Immature natural killer cell (primary cell): Measurements from ENCODE around the gene MAP4K4. TPM values are rescaled to one million over a fixed set of nuclear protein-coding genes. Genes with fewer than 3 reads are reported as not detected.

Experiments used
- DNase-seq, 3 donors: peaks; one replicate each; pipeline ENCODE4 v3.0.0; 2022; ENCODE audit warnings: mixed read lengths in 1 of 3
- H3K27ac Mint-ChIP-seq, 6 donors: one replicate each; pipeline ENCODE4 v1.8.0; 2020; ENCODE audit warnings: mixed read lengths in 6 of 6, mild to moderate bottlenecking in 5 of 6, inconsistent platforms in 4 of 6, moderate library complexity in 3 of 6
- H3K27me3 Mint-ChIP-seq, 3 donors: one replicate each; pipeline ENCODE4 v1.8.0; 2020 to 2021; ENCODE audit warnings: low read depth in 3 of 3, mild to moderate bottlenecking in 3 of 3, mixed read lengths in 3 of 3, moderate library complexity in 3 of 3, inconsistent platforms in 1 of 3
- H3K36me3 Mint-ChIP-seq, 3 donors: one replicate each; pipeline ENCODE4 v1.8.0; 2020; ENCODE audit warnings: mixed read lengths in 3 of 3, inconsistent platforms in 2 of 3, mild to moderate bottlenecking in 2 of 3
- H3K4me1 Mint-ChIP-seq, 2 donors: one replicate each; pipeline ENCODE4 v1.8.0; 2020; ENCODE audit warnings: inconsistent platforms in 2 of 2, mild to moderate bottlenecking in 2 of 2, mixed read lengths in 2 of 2, moderate library complexity in 1 of 2
- H3K4me3 Mint-ChIP-seq, 5 donors: one replicate each; pipeline ENCODE4 v1.8.0; 2020; ENCODE audit warnings: mild to moderate bottlenecking in 5 of 5, mixed read lengths in 5 of 5, inconsistent platforms in 3 of 5, moderate library complexity in 3 of 5
- H3K9me3 Mint-ChIP-seq, 6 donors: one replicate each; pipeline ENCODE4 v1.8.0; 2020; ENCODE audit warnings: mild to moderate bottlenecking in 6 of 6, mixed read lengths in 6 of 6, inconsistent platforms in 4 of 6, moderate library complexity in 3 of 6
- polyA plus RNA-seq, 3 donors: library from polyadenylated mRNA; unstranded; fragments of 300-500 nt; fragmentation: Illumina TruSeq; gene quantifications; one replicate each; pipeline ENCODE4 v1.2.3, GENCODE V29; 2021

MAP4K4 gene
- polyA plus RNA-seq, 3 donors from 2014 or later: 2.1 to 4.6 (median 3.4) TPM

DNA sequence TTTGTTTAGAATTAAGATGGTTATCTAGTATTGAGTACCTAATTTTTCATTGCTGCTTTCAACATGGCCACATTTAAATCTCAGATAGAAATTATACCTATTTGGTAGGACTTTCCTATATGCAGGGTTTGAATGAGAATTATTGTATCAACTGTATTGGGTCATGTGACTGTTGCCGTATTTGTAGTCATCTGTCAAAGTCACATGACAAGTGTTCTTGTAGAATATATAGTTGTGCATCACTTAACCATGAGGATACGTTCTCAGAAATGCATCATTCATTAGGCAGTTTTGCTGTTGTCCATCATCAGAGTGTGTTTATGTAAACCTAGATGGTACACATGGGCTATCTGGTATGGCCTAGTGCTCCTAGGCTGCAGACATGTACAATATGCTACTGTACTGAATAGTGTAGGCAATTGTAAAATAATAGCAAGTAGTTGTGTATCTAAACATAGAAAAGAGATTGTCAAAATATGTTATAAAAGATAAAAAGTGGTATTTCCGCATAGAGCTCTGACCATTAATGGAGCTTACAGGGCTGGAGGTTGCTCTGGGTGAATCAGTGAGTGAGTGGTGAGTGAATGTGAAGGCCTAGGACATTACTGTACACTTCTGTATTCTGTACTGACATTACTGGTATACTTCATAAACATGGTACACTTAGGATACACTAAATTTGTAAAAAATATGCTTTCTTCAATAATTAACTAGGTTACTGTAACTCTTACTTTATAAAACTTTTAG, 123.7 kb downstream of the MAP4K4 start:
- H3K4me3 Mint-ChIP-seq: no peak overlapping the region
- H3K27ac Mint-ChIP-seq: peak overlapping the region in 1 of 6 donors; percentile 15
- no peaks in the 10 kb centered on the region for H3K27me3 Mint-ChIP-seq
- H3K36me3 Mint-ChIP-seq: peaks cover 0 to 3% (median 0%) of the 10 kb centered on the region in 3 donors
- H3K9me3 Mint-ChIP-seq: no peaks in the 10 kb centered on the region
- H3K4me1 Mint-ChIP-seq: peaks cover 33 to 54% of the 10 kb centered on the region in 2 donors
- DNase-seq: no peak

DNA sequence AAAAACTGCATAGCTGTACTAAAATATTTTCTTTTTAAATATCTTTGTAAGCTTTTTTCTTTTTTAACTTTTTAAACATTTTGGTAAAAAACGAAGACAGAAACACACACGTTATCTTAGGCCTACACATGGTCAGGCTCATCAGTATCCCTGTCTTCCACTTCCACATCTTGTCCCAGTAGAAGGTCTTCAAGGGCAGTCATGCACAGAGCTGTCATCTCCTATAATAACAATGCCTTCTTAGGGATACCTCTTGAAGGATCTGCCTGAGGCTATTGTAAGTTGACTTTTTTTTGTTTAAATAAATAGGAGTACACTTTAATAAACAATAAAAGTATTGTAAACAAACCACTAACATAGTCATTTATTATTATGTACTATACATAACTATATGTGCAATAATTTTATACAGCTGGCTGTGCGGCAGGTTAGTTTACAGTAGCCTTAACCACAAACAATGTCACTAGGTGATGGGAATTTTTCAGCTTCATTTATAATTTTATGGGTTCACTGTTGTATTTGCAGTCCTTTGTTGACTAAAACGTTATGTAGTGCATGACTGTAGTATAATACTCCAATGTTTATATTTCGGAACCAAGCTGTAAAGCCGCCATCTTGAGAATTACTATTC, 124.4 kb downstream of the MAP4K4 start:
- no peak overlapping the region for H3K4me3 Mint-ChIP-seq
- H3K27ac Mint-ChIP-seq: no peak overlapping the region
- no peak for DNase-seq
- H3K27me3 Mint-ChIP-seq: no peaks in the 10 kb centered on the region
- no peaks in the 10 kb centered on the region for H3K9me3 Mint-ChIP-seq
- H3K36me3 Mint-ChIP-seq: peaks cover 0 to 3% (median 3%) of the 10 kb centered on the region in 3 donors
- peaks cover 37 to 54% of the 10 kb centered on the region in 2 donors for H3K4me1 Mint-ChIP-seq

DNA sequence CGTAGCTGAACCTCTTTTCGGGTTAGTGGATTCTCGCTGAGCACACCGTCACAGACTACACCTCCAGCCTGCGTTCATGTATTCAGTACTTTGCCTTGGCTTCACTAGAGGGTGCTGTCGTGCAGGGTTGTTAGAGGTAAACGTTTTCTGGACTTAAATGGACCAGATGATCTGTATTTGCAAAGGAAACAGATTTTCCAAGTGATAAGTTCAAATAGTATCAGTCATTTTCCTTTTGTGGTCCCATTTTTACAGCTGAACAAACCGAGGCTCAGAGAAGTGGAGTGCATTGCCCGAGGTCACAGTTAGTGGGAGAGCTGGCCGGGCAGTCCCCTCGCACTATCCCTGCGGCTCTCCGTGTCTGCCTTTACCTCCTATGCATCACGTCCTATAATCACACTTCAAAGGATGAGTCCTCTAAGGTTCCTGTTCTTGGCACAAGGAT, 125.9 kb downstream of the MAP4K4 start:
- H3K4me3 Mint-ChIP-seq: peak overlapping the region in 2 of 5 donors; percentile 38 to 41
- no peaks in the 10 kb centered on the region for H3K27me3 Mint-ChIP-seq
- H3K4me1 Mint-ChIP-seq: peaks cover 46 to 54% of the 10 kb centered on the region in 2 donors
- H3K36me3 Mint-ChIP-seq: peaks cover 0 to 9% (median 3%) of the 10 kb centered on the region in 3 donors
- DNase-seq: peak; percentile 44 to 60 (median 47)
- no peaks in the 10 kb centered on the region for H3K9me3 Mint-ChIP-seq
- peak overlapping the region in 1 of 6 donors; percentile 50 for H3K27ac Mint-ChIP-seq

DNA sequence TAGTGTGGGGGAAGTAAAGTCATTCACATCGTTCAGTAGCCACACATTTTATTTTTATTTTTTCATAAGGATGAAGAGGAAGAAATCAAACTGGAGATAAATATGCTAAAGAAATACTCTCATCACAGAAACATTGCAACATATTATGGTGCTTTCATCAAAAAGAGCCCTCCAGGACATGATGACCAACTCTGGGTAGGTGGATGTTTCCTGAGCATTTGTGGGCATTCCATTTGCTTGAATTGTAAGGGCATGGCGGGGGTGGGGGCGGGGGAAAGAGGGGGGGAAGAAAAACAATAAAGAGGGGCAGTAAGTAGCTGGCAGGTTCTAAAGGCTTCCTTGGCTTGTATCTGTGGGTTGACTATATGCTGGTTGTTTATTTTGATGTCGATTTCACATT, 126.4 kb downstream of the MAP4K4 start:
- Mint-ChIP-seq H3K27me3 (no peaks in the 10 kb centered on the region), H3K4me1 (peaks cover 47 to 54% of the 10 kb centered on the region in 2 donors), H3K36me3 (peaks cover 0 to 9% (median 3%) of the 10 kb centered on the region in 3 donors), H3K4me3 (peak overlapping the region in 1 of 5 donors; percentile 38), H3K9me3 (no peaks in the 10 kb centered on the region), H3K27ac (no peak overlapping the region)
- no peak for DNase-seq

DNA sequence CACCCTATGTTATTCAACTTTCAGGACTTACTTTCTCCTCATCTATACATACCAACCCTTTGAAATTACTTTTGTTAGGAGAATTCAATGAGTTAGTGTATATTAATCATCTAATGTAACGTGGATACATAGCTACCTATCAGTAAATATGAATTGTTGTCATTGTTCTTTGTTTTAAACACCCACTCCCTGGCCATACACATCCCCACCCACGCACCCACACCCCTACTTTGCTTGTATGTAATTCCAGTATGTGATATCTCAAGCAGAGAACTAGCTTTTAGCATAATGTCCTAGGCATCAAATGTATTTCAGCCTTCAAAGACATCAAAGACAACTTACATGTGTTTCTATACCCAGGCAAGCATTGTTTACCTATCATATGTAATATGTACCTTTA, 129.2 kb downstream of the MAP4K4 start:
- peaks cover 12 to 24% (median 15%) of the 10 kb centered on the region in 3 donors for H3K36me3 Mint-ChIP-seq

DNA sequence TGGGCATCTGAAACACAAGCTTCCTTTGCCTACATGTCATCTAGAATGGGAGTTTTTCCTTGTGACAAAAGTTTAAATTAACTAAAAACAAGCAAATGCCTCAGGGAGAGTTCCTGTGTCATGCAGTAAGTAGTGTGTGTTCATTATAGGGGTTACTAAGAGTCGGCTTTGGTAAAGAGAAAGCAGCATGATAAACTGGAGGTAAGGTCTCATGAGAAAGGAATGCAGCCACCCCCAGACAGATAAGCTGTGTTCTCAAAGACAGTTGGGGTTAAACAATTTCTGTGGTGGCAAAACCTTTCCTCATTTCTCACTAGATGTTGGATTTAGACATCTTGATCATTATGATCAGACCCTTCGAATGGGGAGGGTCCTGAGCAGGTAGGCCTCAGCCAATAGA, 129.7 kb downstream of the MAP4K4 start:
- Mint-ChIP-seq H3K9me3 (no peaks in the 10 kb centered on the region), H3K4me3 (peak overlapping the region in 2 of 5 donors; percentile 17 to 30), H3K27ac (no peak overlapping the region), H3K4me1 (peaks cover 59 to 67% of the 10 kb centered on the region in 2 donors), H3K27me3 (peaks cover 0 to 5% (median 0%) of the 10 kb centered on the region in 3 donors), H3K36me3 (peaks cover 12 to 24% (median 15%) of the 10 kb centered on the region in 3 donors)
- no peak for DNase-seq

More for the DNA sequence above, 129.2 kb downstream of the MAP4K4 start:
- DNase-seq: no peak
- peaks cover 59 to 67% of the 10 kb centered on the region in 2 donors for H3K4me1 Mint-ChIP-seq
- H3K27me3 Mint-ChIP-seq: peaks cover 0 to 5% (median 0%) of the 10 kb centered on the region in 3 donors
- no peaks in the 10 kb centered on the region for H3K9me3 Mint-ChIP-seq
- no peak overlapping the region for H3K4me3 Mint-ChIP-seq
- no peak overlapping the region for H3K27ac Mint-ChIP-seq

DNA sequence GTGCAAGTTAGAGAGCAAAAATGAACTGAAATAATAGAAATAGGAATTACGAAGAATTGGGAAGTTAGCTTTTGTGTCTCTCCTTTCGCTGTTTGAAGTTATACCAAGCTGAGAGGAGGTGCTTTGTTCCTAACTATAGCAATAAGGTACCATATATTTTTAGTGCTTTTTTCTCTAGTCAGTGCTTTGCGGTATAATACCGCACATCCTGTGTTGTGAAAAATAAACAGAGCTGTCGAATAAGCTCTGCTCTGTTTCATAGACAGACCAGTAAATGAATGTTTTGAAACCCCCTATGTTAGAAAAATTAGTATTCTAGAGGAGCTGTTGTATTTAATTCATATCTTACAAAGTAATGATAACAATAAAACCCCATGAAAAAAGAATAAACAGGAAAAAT, 130.8 kb downstream of the MAP4K4 start:
- Mint-ChIP-seq H3K27me3 (peaks cover 0 to 5% (median 0%) of the 10 kb centered on the region in 3 donors), H3K4me1 (peaks cover 54 to 60% of the 10 kb centered on the region in 2 donors), H3K36me3 (peaks cover 12 to 24% (median 15%) of the 10 kb centered on the region in 3 donors), H3K9me3 (no peaks in the 10 kb centered on the region), H3K4me3 (peak overlapping the region; percentile 36 to 70 (median 68)), H3K27ac (peak overlapping the region; percentile 18 to 65 (median 48))
- peak; percentile 39 to 55 (median 42) for DNase-seq

DNA sequence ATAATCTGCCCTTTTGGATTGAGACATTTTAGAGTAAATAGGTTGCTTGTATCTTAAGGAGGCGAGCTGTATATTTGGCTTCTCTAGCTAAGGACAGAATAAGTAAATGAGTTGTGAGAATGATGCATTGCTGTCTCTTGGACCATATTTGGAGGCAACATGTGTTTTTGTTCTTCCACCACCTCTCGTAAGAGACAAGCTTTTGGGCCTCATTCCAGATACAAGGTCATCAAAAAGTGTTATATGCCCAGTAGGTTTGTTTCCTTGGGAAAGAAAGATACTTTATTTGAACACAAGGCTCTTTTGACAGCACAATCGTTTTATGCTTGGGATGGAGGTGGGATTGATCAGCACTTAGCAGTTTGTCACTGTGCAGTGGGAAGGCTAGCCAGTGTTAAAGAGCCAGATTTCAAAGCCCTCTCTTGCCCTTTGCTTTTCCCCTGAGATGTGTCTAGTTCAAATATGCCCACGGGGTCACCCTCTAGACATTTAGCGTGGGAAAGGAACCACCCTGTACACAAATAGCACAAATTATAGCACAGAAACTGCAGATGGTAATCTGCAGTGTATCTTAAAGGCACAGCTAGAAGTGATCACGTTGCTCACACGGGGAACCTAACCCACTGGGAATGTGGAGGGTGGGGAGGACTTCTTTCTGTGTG, 131.3 kb downstream of the MAP4K4 start:
- H3K4me3 Mint-ChIP-seq: peak overlapping the region; percentile 36 to 70 (median 68)
- peaks cover 12 to 24% (median 15%) of the 10 kb centered on the region in 3 donors for H3K36me3 Mint-ChIP-seq
- peaks cover 48 to 55% of the 10 kb centered on the region in 2 donors for H3K4me1 Mint-ChIP-seq
- no peaks in the 10 kb centered on the region for H3K9me3 Mint-ChIP-seq
- DNase-seq: no peak
- peaks cover 0 to 5% (median 0%) of the 10 kb centered on the region in 3 donors for H3K27me3 Mint-ChIP-seq
- peak overlapping the region in 4 of 6 donors; percentile 18 to 58 (median 28) for H3K27ac Mint-ChIP-seq

DNA sequence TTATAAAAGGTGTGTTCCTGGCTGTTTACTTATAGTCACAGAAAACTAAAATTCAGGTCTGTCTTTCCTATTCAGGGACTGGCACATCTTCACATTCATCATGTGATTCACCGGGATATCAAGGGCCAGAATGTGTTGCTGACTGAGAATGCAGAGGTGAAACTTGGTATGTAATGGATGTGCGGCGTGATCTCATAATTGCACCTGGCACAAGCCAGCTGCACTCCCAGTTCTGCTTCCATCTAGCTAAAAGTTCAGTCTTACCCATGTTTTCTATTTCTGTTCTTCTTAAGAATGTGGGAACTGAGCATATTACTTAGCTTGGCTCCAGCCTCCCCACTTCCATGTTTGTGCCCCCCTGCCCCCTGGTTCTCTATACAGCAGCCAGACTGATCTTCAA, 131.9 kb downstream of the MAP4K4 start:
- DNase-seq: no peak
- H3K27ac Mint-ChIP-seq: no peak overlapping the region
- H3K9me3 Mint-ChIP-seq: no peaks in the 10 kb centered on the region
- peak overlapping the region in 3 of 5 donors; percentile 0 to 32 (median 3) for H3K4me3 Mint-ChIP-seq
- H3K4me1 Mint-ChIP-seq: peaks cover 46 to 55% of the 10 kb centered on the region in 2 donors
- peaks cover 15 to 27% (median 17%) of the 10 kb centered on the region in 3 donors for H3K36me3 Mint-ChIP-seq
- H3K27me3 Mint-ChIP-seq: peaks cover 0 to 7% (median 0%) of the 10 kb centered on the region in 3 donors

DNA sequence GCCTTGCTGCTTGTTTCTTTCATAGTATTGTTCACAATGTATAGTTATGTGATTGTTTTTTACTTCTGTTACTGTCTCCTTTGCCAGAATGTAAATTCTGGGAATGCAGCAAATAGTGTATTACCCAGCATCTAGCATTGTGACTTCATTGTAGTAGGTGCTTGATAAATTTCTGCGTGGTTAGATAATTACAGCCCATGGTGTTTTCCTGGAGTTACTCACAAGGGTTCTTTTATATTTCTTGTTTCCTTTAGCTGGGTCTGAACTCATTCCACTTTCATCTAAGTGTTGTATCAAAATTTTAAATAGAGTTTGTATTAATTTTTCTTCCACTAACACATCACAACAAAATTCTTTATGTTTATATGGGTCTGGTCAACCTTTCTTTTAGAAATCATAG, 132.6 kb downstream of the MAP4K4 start:
- Mint-ChIP-seq H3K27me3 (peaks cover 0 to 7% (median 0%) of the 10 kb centered on the region in 3 donors), H3K4me3 (no peak overlapping the region), H3K9me3 (no peaks in the 10 kb centered on the region), H3K27ac (no peak overlapping the region), H3K36me3 (peaks cover 20 to 31% (median 23%) of the 10 kb centered on the region in 3 donors), H3K4me1 (peaks cover 46 to 55% of the 10 kb centered on the region in 2 donors)
- no peak for DNase-seq

DNA sequence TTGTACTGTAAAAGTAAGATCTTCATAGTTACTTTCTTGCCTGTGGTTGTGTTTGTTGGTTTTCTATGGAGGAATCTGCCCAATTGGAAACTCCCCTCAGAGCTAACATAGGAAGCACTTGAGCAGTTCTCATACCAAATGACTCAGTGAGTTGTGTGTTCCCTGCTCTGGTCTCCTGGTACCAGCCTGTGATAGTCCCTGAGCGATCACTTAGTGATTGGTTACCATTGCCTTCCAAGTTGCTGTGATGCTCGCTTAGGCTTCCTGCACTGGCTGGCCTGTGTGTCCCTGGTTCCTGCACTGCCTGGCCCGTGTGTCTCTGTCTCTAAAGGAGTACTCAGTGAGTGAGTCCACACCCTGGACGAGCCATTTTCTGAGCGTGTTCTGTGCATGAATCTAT, 133.0 kb downstream of the MAP4K4 start:
- no peaks in the 10 kb centered on the region for H3K9me3 Mint-ChIP-seq
- H3K4me1 Mint-ChIP-seq: peaks cover 46 to 55% of the 10 kb centered on the region in 2 donors
- no peak overlapping the region for H3K27ac Mint-ChIP-seq
- peaks cover 22 to 33% (median 25%) of the 10 kb centered on the region in 3 donors for H3K36me3 Mint-ChIP-seq
- H3K4me3 Mint-ChIP-seq: no peak overlapping the region
- no peak for DNase-seq
- H3K27me3 Mint-ChIP-seq: peaks cover 0 to 7% (median 0%) of the 10 kb centered on the region in 3 donors

DNA sequence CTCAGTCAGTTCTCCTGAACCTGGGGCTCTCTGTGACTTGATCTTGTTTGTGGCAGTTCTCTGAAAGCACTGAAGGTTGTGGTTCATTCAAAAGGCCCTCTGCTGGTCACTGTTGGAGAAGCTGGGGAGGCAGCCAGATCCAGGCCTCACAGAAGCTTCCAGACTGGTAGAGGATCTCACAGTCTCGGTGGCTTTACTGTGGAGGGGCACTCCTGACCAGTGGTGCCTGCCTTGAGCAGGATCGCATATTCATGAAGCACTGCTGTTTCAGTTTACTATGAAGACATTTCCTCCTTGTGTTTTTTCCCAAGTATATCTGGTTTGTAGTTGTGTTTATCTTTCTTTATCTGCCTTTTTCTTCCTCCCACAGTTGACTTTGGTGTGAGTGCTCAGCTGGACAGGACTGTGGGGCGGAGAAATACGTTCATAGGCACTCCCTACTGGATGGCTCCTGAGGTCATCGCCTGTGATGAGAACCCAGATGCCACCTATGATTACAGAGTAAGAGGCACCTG, 133.9 kb downstream of the MAP4K4 start:
- peak; percentile 30 to 51 (median 42) for DNase-seq
- Mint-ChIP-seq H3K27me3 (peaks cover 0 to 7% (median 0%) of the 10 kb centered on the region in 3 donors), H3K4me3 (no peak overlapping the region), H3K4me1 (peaks cover 44 to 53% of the 10 kb centered on the region in 2 donors), H3K36me3 (peaks cover 24 to 37% (median 30%) of the 10 kb centered on the region in 3 donors), H3K27ac (no peak overlapping the region), H3K9me3 (no peaks in the 10 kb centered on the region)

DNA sequence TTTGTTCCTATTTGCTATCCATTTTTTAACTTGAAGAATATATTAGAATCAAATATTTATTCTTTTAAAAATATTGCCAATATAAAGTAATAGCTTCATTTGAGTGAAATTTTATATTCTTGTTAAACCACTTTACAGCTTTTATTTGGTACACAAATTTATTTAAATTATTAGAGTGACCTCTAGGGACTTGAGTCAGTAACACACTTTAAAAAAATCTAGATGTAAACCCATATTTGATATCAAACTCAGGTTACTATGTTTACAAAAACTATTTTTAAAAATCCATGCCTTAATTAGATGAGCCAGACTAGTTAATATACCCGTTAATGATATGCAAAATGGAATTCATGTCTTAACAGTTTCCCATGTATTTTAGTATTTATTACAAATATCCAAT, 134.6 kb downstream of the MAP4K4 start:
- Mint-ChIP-seq H3K27me3 (peaks cover 0 to 7% (median 0%) of the 10 kb centered on the region in 3 donors), H3K4me3 (no peak overlapping the region), H3K4me1 (peaks cover 37 to 46% of the 10 kb centered on the region in 2 donors), H3K36me3 (peaks cover 29 to 37% (median 30%) of the 10 kb centered on the region in 3 donors), H3K27ac (no peak overlapping the region), H3K9me3 (no peaks in the 10 kb centered on the region)
- DNase-seq: no peak
